CD1c-positive myeloid dendritic cell (primary cell): ENCODE measurements around the gene POGLUT2.
A peak's percentile ranks its signal among the peaks of the same experiment; 100 is the strongest.

Experiments
- DNase-seq: peaks from one replicate; pipeline ENCODE4 v3.0.0-alpha.2; 2016; ENCODE audit errors: extremely low spot score

The POGLUT2 gene

DNA sequence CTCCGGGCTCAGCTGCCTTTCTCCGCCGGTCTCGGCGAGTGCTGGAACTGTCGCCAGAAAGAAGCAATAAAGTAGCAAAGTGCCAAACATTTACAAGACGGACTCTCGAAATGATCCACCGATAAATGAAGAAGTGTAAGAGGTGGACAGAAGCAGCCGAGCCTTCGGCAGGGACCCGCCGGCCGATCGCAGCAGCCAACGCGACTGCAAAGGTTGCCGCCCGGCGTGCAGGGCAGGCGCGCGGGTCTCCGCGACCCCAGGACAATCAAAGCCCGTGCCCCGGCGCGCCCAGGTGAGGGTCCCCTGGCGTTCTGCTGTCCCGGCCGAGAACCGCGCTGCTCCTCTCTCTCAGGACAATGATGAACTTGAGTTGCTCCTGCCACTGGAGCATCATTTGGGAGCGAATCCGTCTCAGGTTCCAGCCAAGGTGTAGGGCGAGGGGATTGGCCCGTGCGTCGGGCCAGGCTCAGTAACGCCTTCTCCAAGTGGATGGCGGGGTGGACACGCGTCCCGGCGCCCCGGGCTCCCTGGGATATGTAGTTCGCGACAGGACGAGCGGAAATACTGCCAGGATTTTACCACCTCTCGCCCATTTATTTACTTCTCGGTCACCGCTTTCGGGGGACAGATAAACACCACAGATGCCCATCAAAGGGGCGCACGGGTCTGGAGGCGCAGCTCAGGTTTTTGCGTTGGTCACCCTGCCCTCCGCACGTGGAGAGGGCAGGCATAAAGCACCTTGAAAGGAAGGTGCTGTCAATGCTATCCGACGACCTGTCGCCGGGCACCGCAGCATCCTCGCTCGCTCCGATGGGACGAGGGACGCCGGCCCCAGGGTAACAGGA, at the start of gene POGLUT2, which contains the start of gene BIVM:
TSS of gene POGLUT2 (minus strand) at position 396 of the 845 bp plus-strand sequence. CDS start at position 90, 306 bp downstream.
TSS of gene BIVM (plus strand) at position 539 of the 845 bp plus-strand sequence. CDS start 8,149 bp downstream, outside the sequence.
- DNase-seq = peak; percentile 75

DNA sequence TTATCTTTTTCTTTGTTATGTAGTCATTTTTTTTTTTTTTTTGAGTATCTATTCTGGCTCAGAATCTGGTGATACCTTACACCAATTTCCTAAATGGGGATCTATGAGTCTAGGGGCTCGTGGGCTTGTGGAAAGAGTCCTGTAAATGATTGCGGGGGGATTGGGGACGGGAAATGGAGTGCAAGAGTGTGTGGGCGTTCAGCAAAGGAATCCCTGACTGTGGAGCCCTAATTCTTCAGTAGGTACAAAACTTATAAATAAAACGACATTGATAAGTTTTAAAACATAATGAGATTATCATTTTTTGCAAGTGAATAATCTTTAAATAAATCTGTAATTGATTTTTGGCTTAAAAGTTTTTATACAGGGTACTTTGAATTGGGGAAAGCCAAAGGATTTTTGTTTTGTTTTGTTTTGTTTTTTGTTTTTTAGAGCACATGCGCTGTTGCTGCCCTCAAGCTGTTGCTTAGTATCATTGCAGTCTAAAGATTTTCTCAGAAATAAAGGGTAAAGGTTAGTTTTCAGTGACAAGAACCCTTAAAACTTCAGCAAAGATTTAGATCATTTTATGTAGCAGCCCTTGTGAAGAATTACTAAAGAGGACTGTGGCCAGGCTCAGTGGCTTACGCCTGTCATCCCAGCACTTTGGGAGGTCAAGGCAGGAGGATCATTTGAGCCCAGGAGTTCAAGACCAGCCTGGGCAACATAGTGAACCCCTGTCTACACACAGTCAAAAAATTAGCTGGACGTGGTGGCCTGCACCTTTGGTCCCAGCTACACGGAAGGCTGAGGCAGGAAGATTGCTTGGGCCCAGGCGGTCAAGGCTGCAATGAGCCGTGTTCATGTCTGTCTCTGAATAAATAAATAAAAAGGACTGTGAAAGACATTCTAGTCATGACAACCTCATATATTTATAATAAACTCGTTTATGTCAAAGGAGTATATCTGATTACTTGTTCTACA, 48.8 kb upstream of the POGLUT2 start:
- peak; percentile 51 for DNase-seq

- peak; percentile 73 for DNase-seq
Observed at GRCh38 chr13:102846261-102847015, 47.7 kb upstream of the POGLUT2 start.

DNA sequence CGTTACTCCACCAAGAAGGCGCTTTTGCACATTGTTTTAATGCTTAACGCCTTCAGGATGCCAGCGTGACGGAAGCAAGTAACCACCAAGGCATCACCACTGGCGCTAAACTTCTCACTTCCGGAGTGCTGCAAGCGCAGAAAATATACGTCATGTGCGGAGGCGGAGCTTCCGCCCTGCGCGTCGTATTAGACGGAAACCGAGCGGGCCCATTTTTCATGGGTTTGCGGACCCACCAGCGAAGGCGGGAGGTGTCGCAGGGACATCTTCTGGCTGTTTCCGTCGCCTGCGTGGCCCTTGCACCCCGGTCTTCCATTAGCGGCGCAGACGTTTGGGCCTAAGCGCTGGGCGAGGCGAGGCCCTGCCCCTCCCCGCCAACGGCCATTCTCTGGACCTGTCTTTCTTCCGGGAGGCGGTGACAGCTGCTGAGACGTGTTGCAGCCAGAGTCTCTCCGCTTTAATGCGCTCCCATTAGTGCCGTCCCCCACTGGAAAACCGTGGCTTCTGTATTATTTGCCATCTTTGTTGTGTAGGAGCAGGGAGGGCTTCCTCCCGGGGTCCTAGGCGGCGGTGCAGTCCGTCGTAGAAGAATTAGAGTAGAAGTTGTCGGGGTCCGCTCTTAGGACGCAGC, 47.0 kb upstream of the POGLUT2 start, which contains the start of gene ERCC5:
TSS of gene ERCC5 (plus strand) at position 403 of the 631 bp plus-strand sequence. CDS start 235 bp downstream, outside the sequence.
- peak; percentile 99 for DNase-seq

GRCh38 chr13:102845289-102845629, 46.5 kb upstream of the POGLUT2 start:
- no peak for DNase-seq

DNA sequence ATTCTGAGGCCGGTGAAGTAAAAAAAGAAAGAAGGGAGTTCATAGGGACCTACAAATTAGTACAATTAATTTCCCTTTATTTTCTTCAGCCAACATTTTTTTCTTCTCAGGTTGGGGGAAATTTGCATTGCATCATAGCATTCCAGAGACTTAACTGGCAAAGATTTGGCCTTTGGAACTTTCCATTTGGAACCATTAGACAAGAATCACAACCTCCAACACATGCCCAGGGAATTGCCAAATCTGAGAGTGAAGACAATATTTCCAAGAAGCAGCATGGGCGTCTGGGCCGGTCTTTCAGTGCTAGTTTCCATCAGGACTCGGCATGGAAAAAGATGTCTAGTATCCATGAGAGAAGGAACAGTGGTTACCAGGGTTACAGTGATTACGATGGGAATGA, 40.7 kb upstream of the POGLUT2 start:
- no peak for DNase-seq

DNA sequence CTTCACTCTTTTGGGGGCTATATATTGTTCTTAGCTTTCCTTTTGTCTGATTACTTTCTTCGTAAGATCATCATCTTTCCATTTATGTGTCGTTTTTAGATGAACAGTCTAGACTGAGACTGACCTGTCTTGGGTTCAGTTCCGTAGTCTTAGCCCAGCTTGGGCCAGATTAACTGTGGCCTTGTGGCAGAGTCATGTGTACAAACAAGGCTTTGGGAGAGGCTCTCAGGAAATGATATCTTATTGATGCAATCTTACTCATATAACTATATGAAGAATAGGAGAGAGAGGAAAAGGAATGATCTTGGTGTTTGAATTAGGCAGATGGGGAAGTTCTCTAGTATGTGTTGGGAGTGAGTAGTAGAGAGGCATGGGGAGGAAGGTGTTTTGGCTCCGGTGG, 40.2 kb upstream of the POGLUT2 start:
- DNase-seq = no peak

GRCh38 chr13:102838273-102838672, 39.5 kb upstream of the POGLUT2 start:
- no peak for DNase-seq

DNA sequence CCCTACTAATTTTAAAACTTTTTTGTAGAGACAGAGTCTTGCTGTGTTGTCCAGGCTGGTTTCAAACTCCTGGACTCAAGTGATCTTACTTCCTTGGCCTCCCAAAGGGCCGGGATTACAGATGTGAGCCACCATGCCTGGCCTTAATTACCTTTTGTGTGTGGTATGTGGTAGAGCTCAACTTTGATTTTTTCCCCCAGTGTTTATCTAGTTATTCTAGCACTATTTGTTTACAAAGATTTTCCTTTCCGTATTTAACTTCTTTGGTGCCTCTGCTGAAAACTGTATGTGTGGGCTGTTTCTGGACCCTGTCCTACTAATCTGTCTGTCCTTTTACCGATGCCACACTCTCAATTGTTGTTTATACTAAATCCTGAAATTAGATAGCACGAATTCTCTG, 37.7 kb upstream of the POGLUT2 start:
- no peak for DNase-seq

DNA sequence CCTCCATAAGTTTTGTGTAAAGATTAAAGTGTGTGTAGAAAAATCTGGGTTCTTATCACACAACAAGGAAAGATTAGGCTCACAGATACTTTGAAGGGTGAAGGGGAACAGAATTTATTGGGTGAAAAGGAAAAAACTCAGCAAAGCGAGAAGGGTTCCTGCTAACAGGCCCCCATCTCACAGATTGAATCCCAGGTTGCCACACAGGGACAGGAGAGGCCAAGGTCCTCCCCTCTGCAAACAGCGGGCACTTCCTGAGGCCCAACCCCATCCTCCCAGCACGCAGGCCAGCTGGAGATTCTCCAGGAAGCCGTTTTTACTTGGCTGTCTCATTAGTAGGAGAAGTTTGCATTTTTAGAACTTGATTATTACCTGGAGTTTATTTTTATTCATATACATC, 31.9 kb upstream of the POGLUT2 start:
- no peak for DNase-seq

GRCh38 chr13:102825921-102826706, 27.3 kb upstream of the POGLUT2 start:
- no peak for DNase-seq

GRCh38 chr13:102825400-102825799, 26.6 kb upstream of the POGLUT2 start:
- no peak for DNase-seq

DNA sequence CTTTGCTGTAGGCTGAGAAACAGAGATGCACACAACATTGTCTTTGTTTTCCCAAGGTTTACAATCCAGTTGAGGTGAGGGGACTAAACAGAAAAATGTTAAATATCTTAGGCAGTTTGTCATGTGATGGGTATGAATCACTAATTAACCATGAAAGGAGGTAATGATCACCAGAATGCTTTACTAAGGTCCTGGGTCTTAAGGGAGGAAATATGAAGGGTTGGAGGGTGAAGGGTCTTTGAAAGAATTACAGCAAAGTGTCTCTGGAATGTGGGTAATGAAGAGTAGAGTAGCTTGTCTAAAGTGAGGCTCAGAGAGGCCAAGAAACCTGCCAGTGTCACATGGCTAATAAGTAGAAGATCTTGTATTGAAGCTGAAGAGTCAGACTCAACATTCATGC, 19.1 kb upstream of the POGLUT2 start:
- no peak for DNase-seq

DNA sequence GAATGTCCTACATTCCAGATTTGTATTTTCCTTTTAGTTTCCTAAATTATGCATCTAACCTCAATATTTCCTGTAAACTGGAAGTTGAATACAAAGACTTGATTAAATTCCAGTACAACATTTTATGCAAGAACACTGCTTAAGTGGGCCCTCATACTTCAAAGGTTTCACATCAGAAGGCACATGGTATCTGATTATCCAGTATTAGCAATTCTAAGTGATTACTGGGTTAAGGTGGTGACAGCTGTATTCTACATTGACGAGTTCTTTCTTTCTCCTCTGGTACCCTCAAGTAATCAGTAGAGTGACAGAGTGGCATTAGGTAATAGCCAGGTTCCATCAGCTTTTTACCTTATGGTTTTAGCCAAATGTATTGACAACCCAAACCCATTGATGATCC, 18.5 kb upstream of the POGLUT2 start:
- no peak for DNase-seq

DNA sequence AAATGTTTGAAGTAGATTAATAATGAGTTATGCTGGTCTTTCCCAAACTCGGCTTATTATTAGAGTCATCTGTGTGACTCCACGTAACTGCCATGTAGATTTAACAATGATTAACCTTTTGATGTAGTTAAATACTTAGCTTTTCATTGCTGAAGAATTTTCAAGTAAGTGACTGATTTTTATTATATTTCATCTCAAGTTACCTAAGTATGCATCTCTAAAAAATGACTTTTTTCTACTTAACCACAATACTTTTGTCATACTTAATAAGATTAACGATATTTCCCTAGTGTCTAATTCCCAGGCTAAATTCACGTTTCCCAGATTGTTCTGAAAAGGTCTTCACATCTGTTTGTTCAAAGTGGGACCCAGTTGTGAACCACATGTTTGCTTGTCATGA, 17.9 kb upstream of the POGLUT2 start:
- DNase-seq = no peak

GRCh38 chr13:102815788-102816187, 17.0 kb upstream of the POGLUT2 start:
- DNase-seq = no peak

- DNase-seq = no peak
Observed at GRCh38 chr13:102814793-102815192, 16.0 kb upstream of the POGLUT2 start.

DNA sequence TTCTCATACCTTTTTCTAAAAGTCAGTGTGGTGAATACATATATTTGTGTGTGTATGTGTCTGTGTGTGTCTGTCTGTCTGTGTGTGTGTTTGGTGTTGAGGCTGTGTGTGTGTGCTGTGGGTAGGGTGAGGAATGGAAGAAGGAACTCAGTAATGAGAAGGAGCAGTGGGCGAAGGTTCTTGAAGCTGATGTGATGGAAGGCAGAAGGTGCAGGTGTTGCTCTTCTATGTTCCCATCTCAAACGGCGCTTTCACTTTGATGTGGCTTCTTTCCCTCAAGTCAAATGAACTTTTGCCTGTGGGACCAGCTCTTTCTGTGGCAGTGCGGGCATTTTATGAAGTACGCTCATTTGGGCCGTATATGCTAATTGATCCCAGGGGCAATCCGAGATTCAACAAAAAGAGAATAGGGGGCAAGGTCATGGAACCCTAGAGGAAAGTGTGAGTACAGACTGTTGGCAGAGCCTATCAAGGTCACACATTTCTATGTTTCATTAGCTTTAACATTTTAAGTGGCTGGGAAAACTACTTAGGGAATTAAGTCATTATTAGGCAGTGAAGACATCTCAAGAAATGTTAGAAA, 15.3 kb upstream of the POGLUT2 start:
- no peak for DNase-seq

DNA sequence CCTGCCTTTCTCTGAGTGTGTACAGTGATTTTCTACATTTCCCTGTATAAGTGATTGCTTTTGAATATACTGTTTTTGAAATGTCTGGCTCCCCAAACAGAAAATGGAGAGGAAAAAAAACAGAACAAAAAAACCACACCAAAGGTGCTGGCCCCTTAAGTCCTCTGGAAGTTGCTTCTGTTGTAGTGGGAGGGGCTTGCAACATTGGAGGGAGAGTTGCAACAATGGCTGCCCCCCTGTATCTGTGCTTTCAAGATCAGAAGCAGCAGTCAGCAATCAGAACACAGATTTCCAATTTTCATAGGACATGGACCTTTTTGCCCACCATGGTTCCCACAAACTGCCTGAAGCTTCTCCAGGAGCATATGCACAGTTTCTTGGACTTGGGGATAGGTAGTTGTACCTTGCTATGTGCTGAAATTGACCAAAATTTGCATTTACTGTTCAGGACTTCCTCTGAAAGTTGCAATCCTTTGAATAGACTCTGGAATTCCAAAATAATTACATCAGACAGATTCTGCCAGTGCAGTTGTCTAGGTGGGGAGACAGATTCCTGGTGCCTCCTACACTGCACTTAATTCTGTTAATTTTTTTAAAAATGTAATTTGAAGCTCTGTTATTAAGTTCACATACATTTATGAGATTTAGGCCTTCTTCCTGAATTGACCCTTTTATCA, 14.0 kb upstream of the POGLUT2 start:
- DNase-seq = no peak
